Nephron (organoid): ENCODE results near the gene CMBL.

Experiments
- H3K27ac Mint-ChIP-seq, 3 experiments: 2 replicates each; pipeline ENCODE4 v1.8.0; 2020; ENCODE audit warnings: mixed read lengths in 3 of 3, mild to moderate bottlenecking in 2 of 3, moderate library complexity in 1 of 3
- H3K27me3 Mint-ChIP-seq: 2 replicates; pipeline ENCODE4 v1.8.0; 2021; ENCODE audit warnings: low read depth, mild to moderate bottlenecking, moderate library complexity, mixed read lengths
- H3K36me3 Mint-ChIP-seq: 2 replicates; pipeline ENCODE4 v1.8.0; 2020; ENCODE audit warnings: low read depth, mixed read lengths
- H3K4me1 Mint-ChIP-seq: 2 replicates; pipeline ENCODE4 v1.8.0; 2020; ENCODE audit warnings: mixed read lengths
- H3K4me3 Mint-ChIP-seq, 3 experiments: 2 replicates each; pipeline ENCODE4 v1.8.0; 2020; ENCODE audit warnings: mild to moderate bottlenecking in 3 of 3, mixed read lengths in 3 of 3, moderate library complexity in 2 of 3
- H3K9me3 Mint-ChIP-seq: 2 replicates; pipeline ENCODE4 v1.8.0; 2020; ENCODE audit warnings: mixed read lengths
- TF ChIP-seq, protein P1 (sequence below), 3 experiments: fragments of 200-600 bp; sonication (generic); IDR thresholded peaks; one replicate each; pipeline ENCODE4 v1.5.0; 2021; ENCODE audit warnings: antibody characterized with exemption in 3 of 3; ENCODE audit not compliant: unreplicated experiment in 3 of 3

CMBL gene

DNA sequence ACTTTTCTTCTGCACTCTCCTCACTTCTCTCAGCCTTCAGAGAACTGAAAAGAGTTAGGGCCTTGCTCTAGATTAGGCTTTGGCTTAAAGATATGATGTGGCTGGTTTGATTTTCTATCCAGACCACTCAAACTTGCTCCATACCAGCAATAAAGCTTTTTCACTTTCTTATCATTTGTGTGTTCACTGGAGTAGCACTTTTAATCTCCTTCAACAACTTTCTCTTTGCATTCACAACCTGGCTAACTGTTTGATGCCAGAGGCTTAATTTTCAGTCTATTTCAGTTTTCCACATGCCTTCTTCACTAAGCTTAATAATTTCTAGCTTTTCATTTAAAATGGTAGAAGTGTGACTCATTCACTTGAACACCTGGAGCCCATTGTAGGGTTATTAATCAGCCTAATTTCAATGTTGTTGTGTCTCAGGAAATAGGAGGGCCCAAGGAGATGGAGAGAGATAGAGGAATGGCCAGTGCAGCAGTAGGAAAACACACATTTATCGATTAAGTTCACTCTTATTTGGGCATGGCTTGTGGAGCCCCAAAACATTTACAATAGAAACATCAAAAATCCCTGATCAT is 64.0 kb downstream of the CMBL start:
- peaks cover 9% of the 10 kb centered on the region for H3K4me1 Mint-ChIP-seq
- TF ChIP-seq, protein P1, sequence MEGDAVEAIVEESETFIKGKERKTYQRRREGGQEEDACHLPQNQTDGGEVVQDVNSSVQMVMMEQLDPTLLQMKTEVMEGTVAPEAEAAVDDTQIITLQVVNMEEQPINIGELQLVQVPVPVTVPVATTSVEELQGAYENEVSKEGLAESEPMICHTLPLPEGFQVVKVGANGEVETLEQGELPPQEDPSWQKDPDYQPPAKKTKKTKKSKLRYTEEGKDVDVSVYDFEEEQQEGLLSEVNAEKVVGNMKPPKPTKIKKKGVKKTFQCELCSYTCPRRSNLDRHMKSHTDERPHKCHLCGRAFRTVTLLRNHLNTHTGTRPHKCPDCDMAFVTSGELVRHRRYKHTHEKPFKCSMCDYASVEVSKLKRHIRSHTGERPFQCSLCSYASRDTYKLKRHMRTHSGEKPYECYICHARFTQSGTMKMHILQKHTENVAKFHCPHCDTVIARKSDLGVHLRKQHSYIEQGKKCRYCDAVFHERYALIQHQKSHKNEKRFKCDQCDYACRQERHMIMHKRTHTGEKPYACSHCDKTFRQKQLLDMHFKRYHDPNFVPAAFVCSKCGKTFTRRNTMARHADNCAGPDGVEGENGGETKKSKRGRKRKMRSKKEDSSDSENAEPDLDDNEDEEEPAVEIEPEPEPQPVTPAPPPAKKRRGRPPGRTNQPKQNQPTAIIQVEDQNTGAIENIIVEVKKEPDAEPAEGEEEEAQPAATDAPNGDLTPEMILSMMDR (IDR thresholded peaks at IDR 0.05; ENCODE audit: unreplicated experiment in 3 of 3): no peak
- H3K4me3 Mint-ChIP-seq: no peak overlapping the region
- no peaks in the 10 kb centered on the region for H3K27me3 Mint-ChIP-seq
- H3K27ac Mint-ChIP-seq: peak overlapping the region; percentile 23 to 33 (median 28)
- peaks cover 17% of the 10 kb centered on the region for H3K36me3 Mint-ChIP-seq
- H3K9me3 Mint-ChIP-seq: no peaks in the 10 kb centered on the region

DNA sequence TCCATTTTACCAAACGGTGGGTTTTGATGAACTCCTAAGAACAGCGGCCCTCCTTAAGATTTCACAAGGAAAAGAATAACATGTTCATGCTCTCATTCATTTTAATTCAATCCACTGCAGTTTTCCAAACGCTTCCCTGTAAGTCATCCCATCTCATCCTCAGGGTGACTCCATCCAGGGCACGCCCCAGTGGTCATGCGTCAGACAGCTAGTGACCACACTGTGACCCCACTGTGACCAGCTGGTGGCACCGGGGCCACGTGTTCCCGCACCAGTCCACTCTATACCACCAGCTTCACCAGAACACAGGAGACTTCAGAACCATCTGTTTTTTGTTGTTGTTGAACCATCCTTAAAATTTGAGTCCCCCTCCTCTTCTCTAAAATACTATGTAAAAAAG is 72.4 kb downstream of the CMBL start:
- Mint-ChIP-seq H3K4me3 (no peak overlapping the region), H3K36me3 (peaks cover 35% of the 10 kb centered on the region), H3K27ac (no peak overlapping the region), H3K4me1 (no peaks in the 10 kb centered on the region), H3K27me3 (peaks cover 5% of the 10 kb centered on the region), H3K9me3 (no peaks in the 10 kb centered on the region)
- TF ChIP-seq, protein P1 (IDR thresholded peaks at IDR 0.05; ENCODE audit: unreplicated experiment in 3 of 3): no peak

DNA sequence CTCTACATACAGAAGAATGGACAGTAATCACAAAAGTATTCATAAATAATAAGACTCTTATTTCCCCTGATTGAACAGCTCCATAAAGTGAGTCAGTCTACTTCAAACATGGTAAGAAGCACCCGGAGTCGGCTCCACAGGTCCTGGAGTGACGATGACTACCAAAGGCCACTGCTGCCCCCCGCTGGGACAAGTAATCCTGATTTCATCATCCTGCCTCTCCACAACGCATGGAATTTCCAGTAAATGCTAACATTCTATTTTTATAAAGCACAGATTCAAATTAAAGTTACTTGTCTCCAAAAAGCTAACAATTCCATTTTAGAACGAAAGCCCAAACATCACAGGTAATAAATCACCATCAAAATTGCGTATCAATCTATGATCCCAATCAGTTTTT is 74.2 kb downstream of the CMBL start:
- no peak overlapping the region for H3K27ac Mint-ChIP-seq
- no peaks in the 10 kb centered on the region for H3K9me3 Mint-ChIP-seq
- no peaks in the 10 kb centered on the region for H3K4me1 Mint-ChIP-seq
- H3K4me3 Mint-ChIP-seq: no peak overlapping the region
- H3K27me3 Mint-ChIP-seq: peaks cover 5% of the 10 kb centered on the region
- H3K36me3 Mint-ChIP-seq: peaks cover 33% of the 10 kb centered on the region
- TF ChIP-seq, protein P1 (IDR thresholded peaks at IDR 0.05; ENCODE audit: unreplicated experiment in 3 of 3): peak; percentile 23 to 43 (median 28)

DNA sequence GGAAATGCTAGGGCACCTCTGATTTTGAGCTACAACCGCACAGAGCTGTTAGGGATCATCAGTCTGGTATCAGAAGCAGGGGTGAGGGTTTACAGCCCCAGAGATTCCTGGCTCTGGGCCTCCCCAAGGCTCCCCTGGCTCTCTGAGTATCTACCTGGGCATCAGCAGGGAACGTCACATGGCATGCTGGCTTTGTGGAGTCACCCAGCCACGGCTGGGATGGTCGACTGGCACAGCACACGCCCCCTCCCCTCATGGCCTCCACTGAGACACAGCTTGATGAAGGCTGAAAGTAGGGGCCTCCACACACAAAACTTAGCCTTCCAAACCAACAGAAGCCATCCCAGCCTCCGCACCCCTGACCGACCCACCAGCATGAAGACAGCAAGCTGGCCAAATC is 74.7 kb downstream of the CMBL start:
- no peak overlapping the region for H3K27ac Mint-ChIP-seq
- H3K9me3 Mint-ChIP-seq: no peaks in the 10 kb centered on the region
- H3K36me3 Mint-ChIP-seq: peaks cover 30% of the 10 kb centered on the region
- H3K4me3 Mint-ChIP-seq: no peak overlapping the region
- H3K4me1 Mint-ChIP-seq: no peaks in the 10 kb centered on the region
- peaks cover 5% of the 10 kb centered on the region for H3K27me3 Mint-ChIP-seq
- TF ChIP-seq, protein P1 (IDR thresholded peaks at IDR 0.05; ENCODE audit: unreplicated experiment in 3 of 3): no peak

DNA sequence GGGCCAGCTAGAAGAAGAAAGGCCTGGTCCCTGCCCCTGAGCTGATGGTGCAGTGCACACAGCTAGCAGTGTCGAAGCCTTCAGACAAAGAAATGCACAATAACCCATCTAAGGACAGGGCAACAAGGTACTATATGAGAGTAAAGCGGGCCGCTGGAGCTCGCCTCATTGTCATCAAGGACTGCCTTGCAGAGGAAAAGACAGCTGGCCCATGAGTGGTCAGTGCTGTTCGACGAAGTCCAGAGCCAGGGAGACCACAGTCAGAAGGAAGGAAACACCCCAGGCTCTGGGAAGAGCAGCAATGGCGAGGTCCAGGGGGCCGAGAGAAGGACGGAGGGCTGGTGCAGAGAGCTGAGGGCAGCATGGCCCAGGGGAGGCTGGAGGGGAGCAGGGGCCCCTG is 75.3 kb downstream of the CMBL start:
- H3K27ac Mint-ChIP-seq: no peak overlapping the region
- TF ChIP-seq, protein P1 (IDR thresholded peaks at IDR 0.05; ENCODE audit: unreplicated experiment in 3 of 3): no peak
- no peak overlapping the region for H3K4me3 Mint-ChIP-seq
- H3K36me3 Mint-ChIP-seq: peaks cover 28% of the 10 kb centered on the region
- peaks cover 5% of the 10 kb centered on the region for H3K27me3 Mint-ChIP-seq
- no peaks in the 10 kb centered on the region for H3K4me1 Mint-ChIP-seq
- no peaks in the 10 kb centered on the region for H3K9me3 Mint-ChIP-seq

DNA sequence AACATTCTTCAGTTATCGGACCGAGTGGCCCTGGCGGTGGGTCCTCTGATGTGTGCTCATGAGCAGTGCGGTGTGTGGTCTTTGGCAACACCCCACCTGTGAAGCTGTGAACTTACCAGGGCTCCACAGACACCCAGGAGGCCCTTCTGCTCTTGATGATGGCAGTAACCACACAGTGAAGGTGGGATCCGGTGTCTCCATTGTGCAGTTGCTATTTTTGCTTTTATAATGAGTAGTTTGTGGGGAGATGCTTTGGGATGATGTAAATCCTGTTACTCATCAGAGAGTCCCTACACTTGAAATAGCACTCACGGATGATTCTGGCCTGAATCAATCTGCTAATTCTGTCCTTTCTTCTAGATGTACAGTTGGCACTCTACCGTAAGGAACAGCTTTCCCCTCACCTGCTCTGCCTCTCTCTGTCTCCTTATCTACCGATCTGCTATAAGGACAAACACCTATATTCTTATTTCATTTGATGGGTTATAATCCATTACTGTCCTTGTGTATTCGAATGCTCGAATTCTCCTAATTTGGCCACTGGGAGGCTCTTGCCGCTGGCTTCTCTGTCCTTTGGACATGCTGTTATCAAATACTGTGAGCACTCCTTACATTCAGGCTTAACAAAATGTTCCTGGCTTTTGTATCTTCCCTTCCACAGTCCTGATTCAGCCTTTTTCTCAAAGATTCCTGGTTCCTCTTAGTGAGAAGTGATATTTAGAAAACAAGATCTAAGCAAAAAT is 78.2 kb downstream of the CMBL start:
- TF ChIP-seq, protein P1 (IDR thresholded peaks at IDR 0.05; ENCODE audit: unreplicated experiment in 3 of 3): no peak
- no peak overlapping the region for H3K27ac Mint-ChIP-seq
- no peak overlapping the region for H3K4me3 Mint-ChIP-seq
- no peaks in the 10 kb centered on the region for H3K4me1 Mint-ChIP-seq
- H3K36me3 Mint-ChIP-seq: peaks cover 35% of the 10 kb centered on the region
- H3K27me3 Mint-ChIP-seq: peaks cover 5% of the 10 kb centered on the region
- H3K9me3 Mint-ChIP-seq: peaks cover 11% of the 10 kb centered on the region
